Left lobe of liver (tissue), 2 donors: Measurements from ENCODE around the gene HRH2. TPM values are rescaled to one million over a fixed set of nuclear protein-coding genes. Genes with fewer than 3 reads are reported as not detected.
A peak's percentile ranks its signal among the peaks of the same experiment; 100 is the strongest.

Experiments
- ATAC-seq: fragments of 200-7000 bp; cut with Tn5 transposase; one replicate; pipeline ENCODE4 v1.9.1; 2020; ENCODE audit warnings: mild to moderate bottlenecking, moderate library complexity
- DNase-seq: peaks from one replicate; pipeline ENCODE4 v3.0.0-alpha.2; 2020; ENCODE audit warnings: low spot score
- total RNA-seq: library from RNA; stranded (reverse); gene quantifications from one replicate; pipeline ENCODE4 v1.2.1, GENCODE V29; 2021
- donor health status: DM: no; HTN: no; CAD: no; lungs with moderate emphysema.
- donor health status: DM: no; HTN: yes; CAD: no.

Gene HRH2
- total RNA-seq, 1 donor from 2014 or later, result 0.23 TPM

GRCh38 chr5:175674731-175675346 lies 17.0 kb downstream of the HRH2 start:
- ATAC-seq (no peak), DNase-seq (no peak)

- DNase-seq (no peak), ATAC-seq (no peak)
Measured at GRCh38 chr5:175675873-175676272, 18.0 kb downstream of the HRH2 start.

GRCh38 chr5:175677571-175677970 lies 19.7 kb downstream of the HRH2 start:
- ATAC-seq (no peak), DNase-seq (no peak)

- no peak for ATAC-seq
- no peak for DNase-seq
Measured at GRCh38 chr5:175678074-175678473, 20.2 kb downstream of the HRH2 start.

- DNase-seq, result no peak
- no peak for ATAC-seq
Measured at GRCh38 chr5:175679411-175679810, 21.5 kb downstream of the HRH2 start.

GRCh38 chr5:175680020-175680419 lies 22.1 kb downstream of the HRH2 start:
- ATAC-seq, result no peak
- DNase-seq, result no peak

- ATAC-seq (no peak), DNase-seq (no peak)
Measured at GRCh38 chr5:175680463-175680862, 22.6 kb downstream of the HRH2 start.

- no peak for DNase-seq
Measured at GRCh38 chr5:175681045-175681967, 23.4 kb downstream of the HRH2 start.

GRCh38 chr5:175681968-175682340 lies 24.1 kb downstream of the HRH2 start:
- DNase-seq (no peak), ATAC-seq (no peak)

More at GRCh38 chr5:175681045-175681967, 23.4 kb downstream of the HRH2 start:
- ATAC-seq, result no peak

- no peak for DNase-seq
- no peak for ATAC-seq
Measured at GRCh38 chr5:175682664-175683063, 24.8 kb downstream of the HRH2 start.

- no peak for ATAC-seq
- DNase-seq, result no peak
Measured at GRCh38 chr5:175683231-175683630, 25.4 kb downstream of the HRH2 start.

GRCh38 chr5:175683921-175684320 lies 26.1 kb downstream of the HRH2 start:
- ATAC-seq (no peak), DNase-seq (no peak)

GRCh38 chr5:175684931-175685330 lies 27.1 kb downstream of the HRH2 start:
- ATAC-seq, result no peak

GRCh38 chr5:175685701-175686350 lies 28.0 kb downstream of the HRH2 start:
- ATAC-seq, result no peak
- DNase-seq, result no peak

More at GRCh38 chr5:175684931-175685330, 27.1 kb downstream of the HRH2 start:
- no peak for DNase-seq

- ATAC-seq (no peak), DNase-seq (no peak)
Measured at GRCh38 chr5:175686396-175686795, 28.5 kb downstream of the HRH2 start.

GRCh38 chr5:175686826-175687225 lies 29.0 kb downstream of the HRH2 start:
- DNase-seq (no peak), ATAC-seq (no peak)

GRCh38 chr5:175687231-175687701 lies 29.4 kb downstream of the HRH2 start:
- DNase-seq, result no peak
- no peak for ATAC-seq

- ATAC-seq, result no peak
- DNase-seq, result no peak
Measured at GRCh38 chr5:175688352-175689146, 30.7 kb downstream of the HRH2 start.

- DNase-seq (no peak), ATAC-seq (peak; percentile 15)
Measured at GRCh38 chr5:175689147-175689991, 31.5 kb downstream of the HRH2 start.

GRCh38 chr5:175690025-175690424 lies 32.2 kb downstream of the HRH2 start:
- ATAC-seq (no peak), DNase-seq (no peak)
